GM10266 (cell line): ENCODE results near the gene GOLGA6L7.
"Not testable (repeated sequence)": the region's sequence is repeated elsewhere in the genome, so short reads cannot be mapped to it uniquely, and the experiment has no call there.

Source experiments
- DNase-seq: peaks from one replicate; pipeline ENCODE4 v3.0.0; 2012; ENCODE audit errors: extremely low spot score
- TF ChIP-seq, protein P1 (sequence below): IDR thresholded peaks from 2 replicates; pipeline ENCODE4 v1.5.1; 2012; ENCODE audit warnings: mild to moderate bottlenecking, low read depth; ENCODE audit not compliant: control insufficient read depth, insufficient read depth; ENCODE audit errors: missing control alignments

Gene GOLGA6L7, protein sequence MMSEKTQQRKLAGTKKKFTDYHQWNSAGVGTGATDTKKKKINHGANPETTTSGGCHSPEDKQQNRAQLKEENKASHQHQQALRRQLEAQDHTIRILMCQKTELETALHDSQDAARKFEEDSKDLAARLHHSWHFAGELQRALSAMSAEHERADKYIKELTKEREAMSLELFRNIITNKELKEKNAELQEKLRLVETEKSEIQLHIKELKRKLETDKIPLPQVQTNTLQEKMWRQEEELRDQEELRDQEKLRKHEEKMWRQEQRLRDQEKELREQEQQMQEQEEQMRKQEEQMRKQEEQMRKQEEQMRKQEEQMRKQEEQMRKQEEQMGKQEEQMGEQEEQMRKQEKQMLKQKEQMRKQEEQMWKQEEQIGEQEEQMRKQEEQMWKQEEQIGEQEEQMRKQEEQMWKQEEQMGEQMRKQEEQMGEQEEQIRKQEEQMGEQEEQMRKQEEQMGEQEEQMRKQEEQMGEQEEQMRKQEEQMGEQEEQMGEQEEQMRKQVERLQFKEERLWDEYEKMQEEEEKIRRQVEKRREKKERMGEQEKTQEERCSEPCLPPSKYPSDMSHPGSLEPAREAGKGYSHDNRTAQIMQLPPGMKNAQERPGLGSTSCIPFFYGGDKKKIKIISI

DNA sequence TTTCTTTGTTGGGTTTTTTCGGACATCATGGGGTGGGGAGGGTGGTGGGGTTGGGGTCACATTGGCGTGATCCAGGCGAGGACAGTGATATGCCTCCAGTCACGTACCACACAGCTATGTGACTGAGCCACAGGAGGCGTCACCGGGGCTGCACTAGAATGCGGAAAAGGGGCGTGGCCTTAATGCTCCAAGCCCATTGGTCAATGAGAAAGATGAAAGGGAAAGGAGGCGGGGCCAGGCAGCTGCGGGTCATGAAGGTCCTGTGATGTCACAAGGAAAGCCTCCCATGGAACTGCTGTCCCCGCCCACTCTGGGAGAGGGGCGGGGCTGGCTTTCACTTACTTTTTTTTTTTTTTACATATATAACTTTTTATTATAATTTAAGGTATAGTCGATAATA is at the start of gene GOLGA6L7:
Gene GOLGA6L7 (minus strand): TSS at position 124 of the 400 bp plus-strand sequence. CDS start 95 bp downstream, at position 29.
- DNase-seq = not testable (repeated sequence)

DNA sequence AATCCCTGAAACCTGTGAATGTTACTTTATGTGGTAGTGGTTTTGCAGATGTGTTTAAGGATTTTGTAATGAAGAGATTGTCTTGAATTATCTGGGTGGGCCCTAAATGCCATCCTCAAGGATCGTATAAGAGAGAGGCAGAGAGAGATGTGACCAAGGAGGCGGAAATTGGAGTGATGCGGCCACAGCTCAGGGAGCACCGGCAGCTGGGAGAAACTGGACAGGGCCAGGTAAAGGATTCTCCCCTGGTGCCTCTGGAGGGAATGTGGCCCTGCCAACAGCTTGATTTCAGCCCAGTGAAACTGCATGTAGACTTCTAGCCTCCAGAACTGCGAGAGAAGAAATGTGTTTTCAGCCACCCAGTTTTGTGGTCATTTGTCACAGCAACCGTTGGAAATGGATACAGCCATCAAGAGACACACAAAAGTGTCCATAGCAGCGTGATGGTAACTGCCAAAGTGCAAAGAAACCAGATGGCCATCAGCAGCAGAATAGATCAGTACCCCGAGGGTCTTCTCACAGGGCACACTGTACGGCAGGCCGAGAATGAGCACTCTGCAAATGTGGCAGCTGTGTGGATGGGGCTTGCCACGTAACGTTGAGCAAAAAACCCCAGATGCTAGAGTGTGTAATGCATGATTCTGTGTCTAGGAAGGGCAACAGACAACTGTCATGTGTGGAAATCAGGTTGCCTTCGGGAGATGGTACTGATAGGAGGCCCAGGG is 49.6 kb upstream of the GOLGA6L7 start:
- DNase-seq = no peak
- TF ChIP-seq, protein P1, sequence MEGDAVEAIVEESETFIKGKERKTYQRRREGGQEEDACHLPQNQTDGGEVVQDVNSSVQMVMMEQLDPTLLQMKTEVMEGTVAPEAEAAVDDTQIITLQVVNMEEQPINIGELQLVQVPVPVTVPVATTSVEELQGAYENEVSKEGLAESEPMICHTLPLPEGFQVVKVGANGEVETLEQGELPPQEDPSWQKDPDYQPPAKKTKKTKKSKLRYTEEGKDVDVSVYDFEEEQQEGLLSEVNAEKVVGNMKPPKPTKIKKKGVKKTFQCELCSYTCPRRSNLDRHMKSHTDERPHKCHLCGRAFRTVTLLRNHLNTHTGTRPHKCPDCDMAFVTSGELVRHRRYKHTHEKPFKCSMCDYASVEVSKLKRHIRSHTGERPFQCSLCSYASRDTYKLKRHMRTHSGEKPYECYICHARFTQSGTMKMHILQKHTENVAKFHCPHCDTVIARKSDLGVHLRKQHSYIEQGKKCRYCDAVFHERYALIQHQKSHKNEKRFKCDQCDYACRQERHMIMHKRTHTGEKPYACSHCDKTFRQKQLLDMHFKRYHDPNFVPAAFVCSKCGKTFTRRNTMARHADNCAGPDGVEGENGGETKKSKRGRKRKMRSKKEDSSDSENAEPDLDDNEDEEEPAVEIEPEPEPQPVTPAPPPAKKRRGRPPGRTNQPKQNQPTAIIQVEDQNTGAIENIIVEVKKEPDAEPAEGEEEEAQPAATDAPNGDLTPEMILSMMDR = no peak

DNA sequence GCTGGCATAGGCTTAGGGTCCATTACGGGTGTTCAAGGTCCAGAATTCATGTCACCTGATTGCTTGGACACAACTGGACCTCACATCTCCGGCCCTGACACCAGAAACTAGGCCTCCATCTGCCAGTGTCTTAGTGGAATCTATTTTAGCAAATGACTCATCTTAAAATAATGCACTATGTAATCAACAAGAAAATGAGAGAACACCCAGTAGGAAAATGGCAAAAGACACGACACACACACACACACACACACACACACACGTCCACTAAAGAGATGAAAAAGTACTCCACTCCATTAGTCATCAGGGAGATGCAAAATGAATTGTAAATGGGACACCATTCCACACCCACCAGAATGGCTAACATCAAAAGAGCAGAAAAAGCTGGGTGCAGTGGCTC is 48.5 kb upstream of the GOLGA6L7 start:
- TF ChIP-seq, protein P1 = no peak
- no peak for DNase-seq

DNA sequence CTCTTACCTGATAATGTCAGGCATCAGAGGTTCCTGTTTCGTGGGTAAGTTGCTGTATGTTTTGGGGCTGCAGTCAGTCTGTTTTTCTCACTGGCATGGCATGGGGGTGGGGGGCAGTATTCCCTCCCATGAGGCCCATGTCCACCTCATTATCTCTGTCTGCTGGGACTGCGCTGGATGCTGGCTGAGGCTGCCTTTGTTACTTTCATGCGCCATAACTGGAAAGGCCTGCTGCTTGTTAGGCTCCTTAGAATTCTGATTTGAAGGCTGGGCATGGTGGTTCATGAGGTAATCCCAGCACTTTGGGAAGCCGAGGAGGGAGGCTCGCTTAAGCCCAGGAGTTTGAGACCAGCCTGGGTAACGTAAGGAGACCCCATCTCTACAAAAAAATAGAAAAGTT is 47.1 kb upstream of the GOLGA6L7 start:
- DNase-seq = no peak
- TF ChIP-seq, protein P1 = no peak

DNA sequence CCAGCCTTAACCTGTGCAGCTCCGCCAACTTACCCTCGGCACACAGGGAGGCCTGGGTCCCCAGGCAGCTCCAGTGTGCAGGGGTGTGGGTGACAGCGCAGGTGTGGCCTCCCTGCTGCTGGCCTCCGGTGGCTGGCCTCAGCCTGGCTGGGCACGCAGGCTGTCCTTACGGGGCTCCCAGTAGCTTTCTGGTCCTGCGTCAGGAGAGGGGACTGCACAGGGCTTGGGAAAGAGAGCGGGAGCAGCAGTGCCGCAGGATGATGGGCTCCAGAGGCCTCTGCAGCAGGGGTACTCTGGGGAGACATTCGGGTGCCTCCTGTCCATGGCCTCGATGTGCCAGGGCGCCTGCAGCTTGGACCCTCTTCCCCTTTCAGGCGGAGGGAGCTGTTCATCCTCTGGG is 46.7 kb upstream of the GOLGA6L7 start:
- TF ChIP-seq, protein P1 = no peak

DNA sequence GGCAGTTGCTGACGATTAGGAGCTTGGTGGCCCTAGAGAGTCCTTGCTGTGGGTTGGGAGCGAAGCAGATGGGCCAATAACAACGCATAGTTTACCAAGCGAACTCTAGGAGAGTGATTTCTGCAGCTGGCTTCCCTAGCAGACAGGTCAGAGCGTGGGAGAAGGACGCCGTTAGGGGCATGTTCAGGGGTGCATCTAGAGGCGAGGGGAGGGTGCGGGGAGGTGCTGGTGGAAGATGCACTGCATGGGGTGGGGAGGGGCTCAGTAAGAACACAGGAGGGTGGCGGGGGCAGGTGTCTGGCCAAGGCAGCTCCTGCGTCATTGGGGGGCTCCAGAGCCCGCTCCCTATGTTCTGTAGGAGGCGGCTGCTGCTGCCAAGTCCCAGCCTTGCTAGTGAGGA is 46.2 kb upstream of the GOLGA6L7 start:
- TF ChIP-seq, protein P1 = no peak

More for the DNA sequence above, 46.7 kb upstream of the GOLGA6L7 start:
- no peak for DNase-seq

DNA sequence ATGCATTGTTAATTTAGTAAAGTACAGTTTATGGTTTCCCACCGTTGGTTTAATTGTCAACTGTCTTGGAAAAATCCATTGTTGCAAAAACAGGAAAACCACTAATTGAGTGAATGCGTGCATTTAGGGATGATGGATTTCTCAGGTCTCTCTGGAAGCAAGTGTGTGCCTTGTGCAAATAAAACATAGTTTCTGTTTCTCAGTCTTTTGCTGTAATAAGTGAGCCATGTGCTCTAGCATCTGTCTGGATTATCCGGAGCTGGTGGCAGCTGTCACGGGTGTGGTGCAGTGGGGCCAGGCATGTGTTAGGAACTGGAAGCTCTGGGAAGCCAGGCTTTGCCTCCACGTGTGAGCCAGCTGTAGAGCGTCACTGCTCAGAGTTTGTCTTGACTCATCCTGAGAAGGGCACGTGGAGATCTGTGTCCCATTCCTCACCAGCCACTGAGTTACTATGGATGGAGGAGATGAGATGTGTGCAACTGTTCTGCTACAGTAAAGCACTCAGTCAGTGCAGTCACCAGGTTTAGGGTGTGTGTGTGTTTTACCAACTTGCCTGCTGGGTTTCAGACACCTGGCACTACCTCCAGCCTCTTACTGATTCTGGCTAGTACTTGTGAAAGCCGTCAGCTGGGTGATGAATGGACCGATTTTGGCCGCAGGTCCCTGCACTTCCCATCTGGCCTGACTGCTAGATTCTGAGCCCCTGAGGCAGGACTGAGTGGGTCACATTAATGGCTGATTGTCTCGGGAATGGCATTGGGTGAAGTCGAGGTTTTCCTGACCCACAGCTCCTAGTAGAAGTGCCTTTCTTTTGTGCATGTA is 44.6 kb upstream of the GOLGA6L7 start:
- TF ChIP-seq, protein P1 = no peak
- no peak for DNase-seq

More for the DNA sequence above, 46.2 kb upstream of the GOLGA6L7 start:
- DNase-seq = no peak
